Keratinocyte (primary cell): Measurements from ENCODE around the gene CELSR1. TPM values are rescaled to one million over a fixed set of nuclear protein-coding genes. Genes with fewer than 3 reads are reported as not detected.

Experiments used
- DNase-seq: peaks from one replicate; pipeline ENCODE4 v3.0.0-alpha.2; 2011; ENCODE audit warnings: low read depth, missing footprints, low spot score
- FAIRE-seq: peaks from 2 replicates; lab custom pipeline; 2011; peaks lifted over from hg19 to GRCh38; lab: Jason Lieb, UNC
- H2AFZ ChIP-seq: 2 replicates; pipeline ENCODE4 v1.6.0; 2012; ENCODE audit warnings: low read length, control low read depth, inconsistent platforms; ENCODE audit not compliant: control insufficient read depth
- H3K27ac ChIP-seq: 2 replicates; pipeline ENCODE4 v1.5.1; 2011; ENCODE audit warnings: low read length; ENCODE audit not compliant: control insufficient read depth, insufficient read depth
- H3K27me3 ChIP-seq: 3 replicates; pipeline ENCODE4 v1.6.0; 2011; ENCODE audit warnings: low read length; ENCODE audit not compliant: control insufficient read depth, insufficient read depth; ENCODE audit errors: extremely low read depth
- H3K36me3 ChIP-seq, 2 experiments: 2 replicates in 1 of 2; 3 replicates in 1 of 2; pipeline ENCODE4 v1.5.1; 2011; ENCODE audit warnings: low read length in 2 of 2, mild to moderate bottlenecking in 1 of 2; ENCODE audit not compliant: control insufficient read depth in 2 of 2, insufficient read depth in 2 of 2; ENCODE audit errors: extremely low read depth in 1 of 2
- H3K4me1 ChIP-seq: 3 replicates; pipeline ENCODE4 v1.5.1; 2011; ENCODE audit warnings: low read length; ENCODE audit not compliant: control insufficient read depth, insufficient read depth; ENCODE audit errors: extremely low read depth
- H3K4me2 ChIP-seq: 3 replicates; pipeline ENCODE4 v1.6.0; 2011; ENCODE audit warnings: low read depth, low read length; ENCODE audit not compliant: control insufficient read depth, insufficient read depth; ENCODE audit errors: extremely low read depth
- H3K4me3 ChIP-seq, 3 experiments: fragments of 200-600 bp in 1 of 3; sonication (generic) in 1 of 3; 2 replicates in 2 of 3; 3 replicates in 1 of 3; pipeline ENCODE4 v1.5.1; 2011 to 2016; ENCODE audit warnings: low read length in 3 of 3, mild to moderate bottlenecking in 3 of 3, control low read depth in 2 of 3, inconsistent platforms in 1 of 3, low read depth in 1 of 3, mixed read lengths in 1 of 3, mixed run types in 1 of 3, moderate library complexity in 1 of 3; ENCODE audit not compliant: control insufficient read depth in 2 of 3, insufficient read depth in 2 of 3; ENCODE audit errors: extremely low read depth in 1 of 3
- H3K79me2 ChIP-seq: 2 replicates; pipeline ENCODE4 v1.6.0; 2012; ENCODE audit warnings: low read length; ENCODE audit not compliant: control insufficient read depth, insufficient read depth
- H3K9ac ChIP-seq: 3 replicates; pipeline ENCODE4 v1.6.0; 2011; ENCODE audit warnings: low read length; ENCODE audit not compliant: control insufficient read depth, insufficient read depth; ENCODE audit errors: extremely low read depth
- H3K9me1 ChIP-seq: 3 replicates; pipeline ENCODE4 v1.6.0; 2011; ENCODE audit warnings: low read length; ENCODE audit not compliant: control insufficient read depth, insufficient read depth; ENCODE audit errors: extremely low read depth
- H3K9me3 ChIP-seq: 2 replicates; pipeline ENCODE4 v1.5.1; 2012; ENCODE audit warnings: low read depth, low read length; ENCODE audit not compliant: control insufficient read depth
- H4K20me1 ChIP-seq: 3 replicates; pipeline ENCODE4 v1.6.0; 2011; ENCODE audit warnings: low read length; ENCODE audit not compliant: control insufficient read depth, insufficient read depth; ENCODE audit errors: extremely low read depth
- CTCF ChIP-seq, 3 experiments: IDR thresholded peaks in 1 of 3; conservative IDR thresholded peaks in 1 of 3; optimal IDR thresholded peaks in 1 of 3; 2 replicates in 2 of 3; 3 replicates in 1 of 3; pipeline versions ENCODE3 to v1.5.1; 2011; ENCODE audit warnings: low read length in 3 of 3, mild to moderate bottlenecking in 3 of 3, moderate library complexity in 2 of 3, control low read depth in 1 of 3, inconsistent platforms in 1 of 3; ENCODE audit not compliant: insufficient read depth in 2 of 3; ENCODE audit errors: extremely low read depth in 1 of 3
- EZH2 ChIP-seq: IDR thresholded peaks from one replicate; pipeline ENCODE4 v1.6.1; 2012; ENCODE audit warnings: inconsistent platforms, mild to moderate bottlenecking, low read length, moderate library complexity
- dilution Hi-C: fragments of 300-500 bp; cut with MboI; formaldehyde crosslinking; loops from one replicate; pipeline ENCODE4 v1.7.0; 2020; ENCODE audit warnings: low sequenced_read_pairs; ENCODE audit not compliant: extremely low pct_ligation_motif_present
- polyA plus RNA-seq, 5 experiments: library from polyadenylated mRNA; depleted of rRNA in 3 of 5; stranded (reverse) in 3 of 5; stranded (forward) in 1 of 5; unstranded in 1 of 5; fragments of >200 nt; gene quantifications; 1 replicate in 1 of 5; 2 replicates in 3 of 5; 3 replicates in 1 of 5; pipeline versions ENCODE4 v1.2.1 to v1.2.3, GENCODE V29; 2011 to 2012; ENCODE audit warnings: missing spikeins in 2 of 5, low read depth in 1 of 5, low replicate concordance in 1 of 5

CELSR1 gene
- polyA plus RNA-seq, 1 donor (not counting 4 experiments of a cell fraction or from before 2014, with no cell fraction given), result 16.1 TPM

GRCh38 chr22:46586531-46587011 is 49.2 kb upstream of the CELSR1 start:
- Histone ChIP-seq H3K27me3 (peaks cover 3% of the 10 kb centered on the region), H3K36me3 (no peaks in the 10 kb centered on the region), H3K4me1 (peaks cover 23% of the 10 kb centered on the region), H3K9me1 (no peaks in the 10 kb centered on the region), H3K79me2 (peaks cover 13% of the 10 kb centered on the region), H2AFZ (no peak overlapping the region), H3K9me3 (no peaks in the 10 kb centered on the region), H3K4me2 (no peak overlapping the region), H3K4me3 (no peak overlapping the region), H3K9ac (no peak overlapping the region), H3K27ac (no peak overlapping the region), H4K20me1 (peaks cover 6% of the 10 kb centered on the region)
- FAIRE-seq (no peak), DNase-seq (no peak)
- dilution Hi-C loops, result no loop called here
- TF ChIP-seq EZH2 (no peak), CTCF (optimal IDR thresholded peaks at IDR 0.05 in 1 of 3, IDR thresholded peaks at IDR 0.05 in 1 of 3, conservative IDR thresholded peaks at IDR 0.05 in 1 of 3; ENCODE audit: extremely low read depth in 1 of 3, insufficient read depth in 2 of 3, low read length in 3 of 3) (no peak)

- H3K9me1 ChIP-seq, result no peaks in the 10 kb centered on the region
- H2AFZ ChIP-seq, result no peak overlapping the region
- FAIRE-seq, result no peak
- DNase-seq, result no peak
- no peak overlapping the region for H3K9ac ChIP-seq
- dilution Hi-C loops, result no loop called here
- TF ChIP-seq EZH2 (no peak), CTCF (optimal IDR thresholded peaks at IDR 0.05 in 1 of 3, IDR thresholded peaks at IDR 0.05 in 1 of 3, conservative IDR thresholded peaks at IDR 0.05 in 1 of 3; ENCODE audit: extremely low read depth in 1 of 3, insufficient read depth in 2 of 3, low read length in 3 of 3) (no peak)
- H3K4me1 ChIP-seq, result peaks cover 23% of the 10 kb centered on the region
- H3K9me3 ChIP-seq, result no peaks in the 10 kb centered on the region
- H3K4me2 ChIP-seq, result no peak overlapping the region
- no peak overlapping the region for H3K4me3 ChIP-seq
- peaks cover 6% of the 10 kb centered on the region for H4K20me1 ChIP-seq
- H3K79me2 ChIP-seq, result peaks cover 17% of the 10 kb centered on the region
- no peak overlapping the region for H3K27ac ChIP-seq
- peaks cover 3% of the 10 kb centered on the region for H3K27me3 ChIP-seq
- H3K36me3 ChIP-seq, result peaks cover 0 to 3% of the 10 kb centered on the region in 2 experiments
These were observed 48.7 kb upstream of the CELSR1 start for GRCh38 chr22:46586123-46586519.
